Memory B cell (primary cell): ENCODE measurements around the gene PTPRE.

ENCODE experiments used
- ATAC-seq: fragments of 150-1000 bp; cut with Tn5 transposase; 2 replicates; pipeline ENCODE4 v1.10.0; 2021; ENCODE audit warnings: low read depth, mild to moderate bottlenecking, moderate library complexity
- DNase-seq, 2 donors: peaks; one replicate each; pipeline ENCODE4 v3.0.0; 2022; ENCODE audit warnings: low spot score in 2 of 2
- H3K27ac Mint-ChIP-seq: one replicate; pipeline ENCODE4 v1.8.0; 2022; ENCODE audit warnings: mild to moderate bottlenecking, moderate library complexity, mixed read lengths
- H3K27me3 Mint-ChIP-seq: one replicate; pipeline ENCODE4 v1.8.0; 2022; ENCODE audit warnings: mixed read lengths
- H3K36me3 Mint-ChIP-seq: one replicate; pipeline ENCODE4 v1.8.0; 2022; ENCODE audit warnings: mild to moderate bottlenecking, mixed read lengths
- H3K4me1 Mint-ChIP-seq: one replicate; pipeline ENCODE4 v1.8.0; 2022; ENCODE audit warnings: mixed read lengths
- H3K4me3 Mint-ChIP-seq: one replicate; pipeline ENCODE4 v1.8.0; 2022; ENCODE audit warnings: mild to moderate bottlenecking, moderate library complexity, mixed read lengths
- H3K9me3 Mint-ChIP-seq: one replicate; pipeline ENCODE4 v1.8.0; 2022; ENCODE audit warnings: mixed read lengths

Gene PTPRE

DNA sequence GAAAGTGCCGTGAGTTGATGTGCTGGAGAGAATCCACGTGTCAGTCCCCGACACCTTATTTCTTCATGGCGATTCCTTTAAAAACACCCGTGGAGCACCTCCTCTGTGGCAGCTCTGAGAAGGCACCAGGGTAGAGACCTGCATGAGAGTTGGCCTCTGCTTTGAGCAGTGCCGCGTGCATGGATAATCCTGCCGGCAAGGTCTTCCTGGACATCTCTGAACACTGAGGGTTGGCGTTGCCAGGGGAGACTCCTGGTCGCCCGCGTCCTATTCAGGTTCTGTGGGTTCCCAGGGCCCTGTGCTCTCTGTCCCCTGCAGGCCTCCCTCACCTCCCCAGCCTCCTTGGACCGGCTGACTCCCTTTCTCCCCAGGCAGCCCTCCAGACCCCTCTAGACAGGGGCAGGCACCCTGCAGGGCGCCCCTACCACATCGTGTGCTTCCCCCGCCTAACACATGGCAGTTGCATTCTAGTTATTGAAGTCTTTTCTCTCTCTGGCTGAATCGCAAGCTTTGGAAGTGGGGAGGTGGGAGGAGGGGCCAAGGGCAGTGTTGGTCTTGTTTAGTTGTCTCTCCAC, 123.7 kb downstream of the PTPRE start:
- Mint-ChIP-seq H3K36me3 (no peaks in the 10 kb centered on the region), H3K27ac (no peak overlapping the region), H3K9me3 (no peaks in the 10 kb centered on the region), H3K27me3 (peaks cover 2% of the 10 kb centered on the region), H3K4me1 (peaks cover 6% of the 10 kb centered on the region), H3K4me3 (no peak overlapping the region)
- ATAC-seq (no peak), DNase-seq (no peak)

DNA sequence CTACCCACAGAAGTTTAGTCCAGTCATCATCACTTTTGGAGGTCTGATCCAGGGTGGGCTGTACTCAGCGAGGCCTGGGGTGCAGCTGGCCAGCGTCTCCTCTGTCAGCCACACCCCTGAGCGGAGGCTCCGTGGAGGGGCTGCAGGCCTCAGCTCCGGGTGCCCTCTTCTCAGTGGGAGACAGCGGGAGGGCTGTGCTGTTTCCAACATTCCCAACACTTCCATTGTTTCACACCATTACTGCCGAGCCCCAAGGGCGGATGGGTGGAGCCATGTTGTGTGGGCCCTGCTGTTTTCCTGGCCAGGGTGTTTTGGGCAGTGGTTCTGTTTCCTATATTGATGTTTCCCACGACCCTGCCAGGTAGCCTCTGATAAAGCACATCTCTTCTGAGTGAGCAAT, 124.3 kb downstream of the PTPRE start:
- no peak for DNase-seq
- Mint-ChIP-seq H3K27me3 (peaks cover 4% of the 10 kb centered on the region), H3K4me3 (no peak overlapping the region), H3K9me3 (no peaks in the 10 kb centered on the region), H3K27ac (no peak overlapping the region), H3K4me1 (peaks cover 3% of the 10 kb centered on the region), H3K36me3 (no peaks in the 10 kb centered on the region)
- ATAC-seq, result no peak

DNA sequence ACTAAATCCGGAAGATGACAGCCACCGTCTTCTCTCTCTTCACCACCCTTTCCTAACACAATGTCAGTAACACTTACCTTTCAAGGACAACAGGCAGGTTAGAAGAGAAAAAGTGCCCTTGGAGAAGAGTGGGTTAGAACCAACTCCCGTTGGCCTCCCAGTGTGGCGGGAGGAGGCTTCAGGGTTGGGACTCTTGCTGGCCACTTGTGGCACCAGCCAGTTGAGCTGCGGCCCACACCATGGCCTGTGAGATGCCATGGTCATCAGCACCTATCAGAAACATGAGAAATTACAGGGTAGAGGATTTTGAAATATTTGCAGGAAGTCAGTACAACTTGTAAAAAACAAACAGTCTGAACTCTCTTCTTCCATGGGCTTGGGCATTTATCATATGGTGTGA, 125.6 kb downstream of the PTPRE start:
- Mint-ChIP-seq H3K4me1 (no peaks in the 10 kb centered on the region), H3K36me3 (no peaks in the 10 kb centered on the region), H3K27me3 (peaks cover 4% of the 10 kb centered on the region), H3K9me3 (no peaks in the 10 kb centered on the region), H3K4me3 (no peak overlapping the region), H3K27ac (no peak overlapping the region)
- DNase-seq (no peak), ATAC-seq (no peak)

DNA sequence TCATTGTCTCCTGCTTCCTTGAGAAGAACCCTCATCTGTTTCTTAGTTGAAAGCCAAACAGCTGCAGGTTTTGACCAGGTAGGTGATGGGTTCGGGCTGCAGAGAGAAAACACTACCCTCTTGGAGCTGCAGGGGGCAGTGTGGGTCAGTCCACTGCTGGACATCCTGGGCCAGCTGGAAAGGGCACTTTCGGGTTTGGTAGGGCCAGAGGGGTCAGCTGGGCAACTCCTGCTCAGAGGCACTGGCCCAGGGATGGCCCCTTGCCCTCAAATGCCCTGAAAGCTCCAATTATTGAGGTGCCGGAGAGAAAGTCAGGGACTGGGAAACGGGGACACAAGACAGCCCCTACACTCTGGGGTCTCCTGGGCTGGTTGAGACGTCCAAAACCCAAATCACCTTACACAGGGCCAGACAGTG, 128.7 kb downstream of the PTPRE start:
- DNase-seq, result peak; percentile 49 to 59
- H3K27me3 Mint-ChIP-seq, result peaks cover 2% of the 10 kb centered on the region
- ATAC-seq, result peak; percentile 54
- H3K9me3 Mint-ChIP-seq, result no peaks in the 10 kb centered on the region
- no peaks in the 10 kb centered on the region for H3K36me3 Mint-ChIP-seq
- H3K4me3 Mint-ChIP-seq, result no peak overlapping the region
- H3K4me1 Mint-ChIP-seq, result no peaks in the 10 kb centered on the region
- no peak overlapping the region for H3K27ac Mint-ChIP-seq

DNA sequence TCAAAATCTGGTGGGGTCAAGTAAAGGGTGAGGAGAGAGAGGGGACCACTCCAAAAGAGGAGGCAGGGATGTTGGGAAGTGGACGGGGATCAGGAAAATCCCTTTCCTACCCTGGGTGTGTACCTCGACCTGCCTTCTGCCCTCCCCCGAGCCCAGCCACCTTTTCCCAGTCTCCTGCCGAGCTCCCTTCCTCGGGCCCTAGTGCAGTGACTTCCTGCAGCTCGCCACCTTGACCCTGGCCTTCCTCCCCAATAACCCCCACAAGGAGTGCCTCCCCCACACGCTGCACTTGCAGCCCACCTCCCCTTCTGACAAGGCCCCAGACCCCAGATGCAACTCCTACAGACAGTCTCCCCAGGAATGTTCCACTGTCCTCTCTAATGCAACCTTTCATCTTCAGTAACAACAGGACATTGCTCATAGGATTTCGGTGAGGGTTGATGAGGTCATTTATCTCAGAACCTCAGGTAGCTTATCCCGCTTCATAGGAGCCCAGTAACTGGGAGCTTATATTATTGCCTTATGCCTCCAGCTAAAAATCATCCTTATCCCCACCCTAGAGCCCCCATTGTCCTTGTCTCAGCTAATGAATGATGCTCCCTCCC, 129.2 kb downstream of the PTPRE start:
- H3K4me1 Mint-ChIP-seq, result no peaks in the 10 kb centered on the region
- H3K27ac Mint-ChIP-seq, result no peak overlapping the region
- no peak for DNase-seq
- no peaks in the 10 kb centered on the region for H3K36me3 Mint-ChIP-seq
- no peaks in the 10 kb centered on the region for H3K9me3 Mint-ChIP-seq
- ATAC-seq, result no peak
- no peak overlapping the region for H3K4me3 Mint-ChIP-seq
- H3K27me3 Mint-ChIP-seq, result peaks cover 2% of the 10 kb centered on the region

DNA sequence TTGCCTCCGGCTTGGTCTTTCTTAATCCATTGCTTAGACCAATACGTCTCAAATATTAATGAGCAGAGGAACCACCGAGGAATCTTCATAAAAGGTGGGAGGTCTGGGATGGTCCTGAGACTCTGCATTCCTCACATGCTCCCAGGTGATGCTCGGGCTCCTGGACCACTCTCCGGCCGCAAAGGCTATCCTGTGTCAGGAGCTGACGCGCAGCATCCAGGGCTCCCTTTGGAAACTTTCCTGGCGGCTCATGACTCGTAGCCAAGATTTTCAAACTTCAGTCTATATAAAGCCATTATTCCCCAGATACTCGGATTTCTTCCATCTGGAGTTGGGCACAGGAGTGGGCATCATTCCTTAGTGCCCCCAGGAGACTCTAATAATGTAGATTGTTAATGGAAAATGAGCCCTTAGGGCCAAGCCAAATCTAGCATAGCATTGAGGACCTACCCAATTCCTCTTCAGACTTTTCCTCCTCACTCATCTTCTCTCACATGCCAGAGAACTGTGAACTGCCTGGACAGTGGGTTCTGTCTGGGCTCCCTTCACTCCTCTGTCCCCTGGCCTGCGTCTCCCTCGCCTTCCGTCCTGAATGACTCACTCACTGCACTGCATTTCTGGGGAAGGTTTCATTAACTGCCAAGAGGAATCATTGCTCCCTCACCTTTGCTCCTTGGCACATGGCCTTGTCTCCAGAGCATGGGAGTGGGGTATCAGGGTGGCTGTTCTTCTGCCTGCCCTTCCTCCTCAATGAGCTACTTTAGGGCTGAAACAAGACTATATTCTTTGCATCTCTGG, 130.0 kb downstream of the PTPRE start:
- Mint-ChIP-seq H3K4me1 (no peaks in the 10 kb centered on the region), H3K9me3 (no peaks in the 10 kb centered on the region), H3K27me3 (peaks cover 2% of the 10 kb centered on the region), H3K4me3 (no peak overlapping the region), H3K27ac (no peak overlapping the region), H3K36me3 (no peaks in the 10 kb centered on the region)
- ATAC-seq, result no peak
- DNase-seq, result no peak

DNA sequence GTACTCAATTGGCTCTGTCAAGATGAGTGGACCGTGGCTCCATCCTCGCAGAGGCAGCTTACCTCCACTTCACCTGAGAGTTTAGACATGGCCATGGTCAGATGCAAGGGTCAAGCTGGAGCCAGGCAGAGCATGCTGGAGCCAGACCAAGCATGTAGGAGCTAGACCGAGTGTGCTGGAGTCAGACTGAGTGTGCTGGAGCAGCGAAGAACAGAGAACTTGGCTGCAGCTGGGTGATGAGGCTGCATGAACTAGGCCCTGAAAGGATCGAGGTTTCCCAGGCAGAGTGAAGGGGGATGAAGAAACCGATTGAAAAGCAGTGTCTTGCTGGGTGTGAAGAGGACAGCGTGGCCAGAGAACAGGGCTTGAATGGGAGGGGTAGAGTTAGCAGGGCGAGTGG, 133.2 kb downstream of the PTPRE start:
- Mint-ChIP-seq H3K4me1 (peaks cover 2% of the 10 kb centered on the region), H3K9me3 (no peaks in the 10 kb centered on the region), H3K27ac (no peak overlapping the region), H3K36me3 (no peaks in the 10 kb centered on the region), H3K4me3 (no peak overlapping the region), H3K27me3 (peaks cover 2% of the 10 kb centered on the region)
- no peak for DNase-seq
- ATAC-seq, result no peak

DNA sequence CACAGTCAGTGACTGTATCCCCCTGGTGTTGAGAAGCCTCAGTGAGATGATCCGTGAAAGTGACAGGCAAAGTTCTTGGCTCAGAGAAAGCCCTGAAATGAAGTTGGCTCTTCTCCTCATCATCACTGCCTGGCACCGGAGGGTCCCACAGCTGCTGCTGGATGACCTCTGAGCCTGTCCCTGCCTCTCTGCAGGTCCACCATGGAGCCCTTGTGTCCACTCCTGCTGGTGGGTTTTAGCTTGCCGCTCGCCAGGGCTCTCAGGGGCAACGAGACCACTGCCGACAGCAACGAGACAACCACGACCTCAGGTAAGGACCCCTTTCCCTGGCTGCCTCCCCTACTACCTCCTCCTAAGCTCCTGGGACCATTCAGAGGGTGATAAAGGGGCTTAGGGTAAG, 133.8 kb downstream of the PTPRE start:
- H3K36me3 Mint-ChIP-seq, result no peaks in the 10 kb centered on the region
- no peak overlapping the region for H3K27ac Mint-ChIP-seq
- H3K27me3 Mint-ChIP-seq, result peaks cover 2% of the 10 kb centered on the region
- H3K9me3 Mint-ChIP-seq, result no peaks in the 10 kb centered on the region
- no peak for DNase-seq
- H3K4me1 Mint-ChIP-seq, result peaks cover 5% of the 10 kb centered on the region
- ATAC-seq, result no peak
- no peak overlapping the region for H3K4me3 Mint-ChIP-seq

DNA sequence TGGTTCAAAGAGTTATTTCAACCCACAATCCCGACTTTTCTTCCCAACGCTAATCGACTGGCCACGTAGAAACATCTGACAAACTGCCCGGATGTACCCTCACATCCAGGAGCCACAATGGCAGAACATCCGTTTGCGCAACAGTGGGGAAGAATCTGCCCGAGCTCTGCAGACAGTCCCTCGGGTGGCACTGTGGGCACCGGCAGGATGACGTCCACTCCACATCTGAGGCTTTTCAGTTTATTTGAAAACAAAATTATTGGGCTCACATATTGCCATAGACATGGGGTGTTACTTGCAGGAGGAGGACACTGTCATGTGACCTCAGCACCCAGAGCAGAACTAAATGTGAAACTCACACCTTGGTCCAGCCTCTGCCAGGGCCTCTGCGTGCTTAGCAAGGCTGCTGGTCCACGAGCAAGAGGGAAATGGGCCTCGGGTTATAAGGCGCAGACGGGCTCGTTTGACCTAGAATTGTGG, 135.3 kb downstream of the PTPRE start:
- Mint-ChIP-seq H3K27me3 (no peaks in the 10 kb centered on the region), H3K9me3 (no peaks in the 10 kb centered on the region), H3K36me3 (no peaks in the 10 kb centered on the region), H3K4me3 (no peak overlapping the region), H3K27ac (no peak overlapping the region), H3K4me1 (peaks cover 11% of the 10 kb centered on the region)
- DNase-seq, result no peak
- no peak for ATAC-seq

DNA sequence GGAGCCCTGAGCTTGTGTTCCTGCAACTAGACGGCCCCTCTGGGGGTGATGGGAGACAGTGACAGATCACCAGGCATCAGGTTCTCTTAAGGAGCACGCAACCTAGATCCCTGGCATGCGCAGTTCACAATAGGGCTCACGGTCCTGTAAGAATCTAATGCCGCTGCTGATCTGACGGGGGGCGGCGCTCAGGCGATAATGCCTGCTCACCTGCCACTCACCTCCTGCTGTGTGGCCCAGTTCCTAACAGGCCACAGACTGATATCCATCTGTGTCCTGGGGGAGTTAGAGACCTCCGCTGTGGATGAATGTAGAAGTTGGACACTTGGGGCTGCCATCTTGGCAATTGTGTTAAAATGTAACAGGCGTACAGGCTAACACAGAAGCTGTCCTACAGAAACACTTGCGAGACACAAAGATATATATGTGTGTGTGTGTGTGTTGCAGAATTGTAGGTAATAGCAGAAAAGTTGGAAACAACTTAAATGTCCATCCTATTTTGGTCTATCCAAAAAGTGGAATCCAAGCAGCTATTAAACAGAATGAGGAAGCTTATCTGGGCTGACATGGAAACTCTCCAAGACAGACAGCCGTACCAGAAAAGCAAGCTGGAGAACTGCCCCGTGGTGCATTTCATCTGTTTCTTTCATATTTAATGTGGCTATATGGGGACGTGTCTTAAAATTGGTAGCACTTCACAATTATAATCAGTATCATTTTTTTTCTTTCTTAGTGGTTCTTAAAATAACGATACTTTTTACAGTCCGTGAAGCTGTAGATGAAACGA, 136.5 kb downstream of the PTPRE start:
- no peaks in the 10 kb centered on the region for H3K9me3 Mint-ChIP-seq
- H3K27ac Mint-ChIP-seq, result no peak overlapping the region
- peaks cover 24% of the 10 kb centered on the region for H3K4me1 Mint-ChIP-seq
- H3K4me3 Mint-ChIP-seq, result no peak overlapping the region
- ATAC-seq, result no peak
- no peaks in the 10 kb centered on the region for H3K36me3 Mint-ChIP-seq
- H3K27me3 Mint-ChIP-seq, result no peaks in the 10 kb centered on the region
- DNase-seq, result no peak

DNA sequence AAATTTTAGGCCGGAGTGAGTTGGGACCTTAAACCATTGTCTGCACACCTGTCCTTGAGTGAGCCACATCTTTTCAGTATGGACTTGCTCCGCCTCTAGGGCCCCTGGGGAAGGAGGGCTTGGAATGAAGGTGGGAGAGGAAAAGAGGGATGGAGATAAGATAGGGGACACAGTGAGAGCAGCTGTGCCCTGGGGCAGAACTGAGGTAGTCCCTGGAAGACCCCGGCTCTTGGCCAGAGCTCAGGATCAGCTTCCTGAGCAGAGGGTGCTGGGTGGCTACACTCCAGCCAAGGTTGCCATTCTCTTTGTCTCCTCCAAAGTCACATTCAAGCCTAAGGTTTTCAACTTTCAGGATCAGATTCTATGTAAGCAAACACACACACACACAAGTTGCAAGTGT, 137.3 kb downstream of the PTPRE start:
- ATAC-seq (no peak), DNase-seq (no peak)
- Mint-ChIP-seq H3K9me3 (no peaks in the 10 kb centered on the region), H3K27me3 (no peaks in the 10 kb centered on the region), H3K4me3 (no peak overlapping the region), H3K36me3 (no peaks in the 10 kb centered on the region), H3K4me1 (peaks cover 28% of the 10 kb centered on the region), H3K27ac (no peak overlapping the region)

DNA sequence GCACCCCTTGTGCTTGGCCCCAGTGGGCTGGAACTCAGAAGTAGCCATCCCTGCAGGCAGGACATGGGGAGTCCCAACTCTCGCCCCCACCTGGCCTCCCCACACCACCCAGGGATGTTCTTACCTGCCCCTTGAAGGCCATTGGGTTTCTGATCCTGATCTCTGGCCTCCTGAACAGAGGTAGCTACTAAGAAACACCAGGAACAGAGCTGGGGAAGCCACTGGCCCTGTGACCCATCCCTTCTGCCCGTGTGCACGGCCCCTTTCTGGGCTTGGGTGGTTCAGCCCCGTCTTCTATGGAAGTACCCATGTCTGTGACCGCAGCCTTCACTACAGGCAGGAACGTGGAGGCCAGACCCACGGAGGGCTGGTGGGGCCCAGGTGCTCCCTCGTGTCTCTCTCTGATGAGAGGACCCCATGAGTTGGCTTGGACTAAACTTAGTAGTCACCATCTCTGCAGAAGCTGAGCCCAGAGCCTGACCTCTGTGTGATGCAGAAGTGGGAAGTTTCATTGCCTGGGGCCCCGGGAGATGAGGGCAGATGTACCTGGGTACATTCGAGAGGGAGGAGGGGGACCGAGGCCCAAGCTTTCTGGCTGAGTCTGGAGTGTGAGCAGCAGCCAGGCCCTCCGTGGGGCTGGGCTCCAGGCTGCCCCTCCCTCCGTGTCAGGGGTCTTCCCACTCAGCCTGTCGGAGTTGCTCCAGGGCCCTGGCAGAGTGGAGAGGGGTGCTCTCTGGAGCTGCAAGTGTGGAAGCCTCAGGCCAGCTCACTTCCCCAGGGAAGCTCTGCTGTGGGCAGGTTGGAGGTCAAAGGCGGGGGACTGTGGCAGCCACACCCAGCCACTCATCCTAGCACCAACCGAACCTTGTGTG, 138.3 kb downstream of the PTPRE start:
- H3K36me3 Mint-ChIP-seq, result peaks cover 2% of the 10 kb centered on the region
- ATAC-seq (no peak), DNase-seq (no peak)
- no peaks in the 10 kb centered on the region for H3K27me3 Mint-ChIP-seq
- H3K4me1 Mint-ChIP-seq, result peaks cover 32% of the 10 kb centered on the region
- no peaks in the 10 kb centered on the region for H3K9me3 Mint-ChIP-seq
- H3K27ac Mint-ChIP-seq, result no peak overlapping the region
- H3K4me3 Mint-ChIP-seq, result peak overlapping the region; percentile 3

DNA sequence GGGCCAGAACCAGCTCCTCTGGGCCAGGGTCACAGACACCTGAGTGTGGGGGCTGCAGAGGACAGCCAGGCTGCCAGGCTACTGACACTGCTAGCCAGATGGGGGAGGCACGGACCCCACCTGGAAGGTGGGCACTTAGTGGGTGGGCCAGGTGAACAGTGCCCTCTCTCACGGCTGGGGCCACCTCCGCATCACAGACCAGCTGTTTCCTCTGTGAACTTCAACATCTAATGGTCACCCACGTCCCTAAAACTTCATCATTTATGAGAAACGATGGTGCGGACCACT, 138.9 kb downstream of the PTPRE start:
- Mint-ChIP-seq H3K27me3 (no peaks in the 10 kb centered on the region), H3K4me3 (no peak overlapping the region), H3K4me1 (peaks cover 38% of the 10 kb centered on the region), H3K36me3 (peaks cover 6% of the 10 kb centered on the region), H3K9me3 (no peaks in the 10 kb centered on the region), H3K27ac (peak overlapping the region; percentile 65)
- DNase-seq (no peak), ATAC-seq (no peak)
